ENCODE measurements around the gene ARL9.
"Not testable (repeated sequence)": the region's sequence is repeated elsewhere in the genome, so short reads cannot be mapped to it uniquely, and the experiment has no call there.

ARL9 gene, protein sequence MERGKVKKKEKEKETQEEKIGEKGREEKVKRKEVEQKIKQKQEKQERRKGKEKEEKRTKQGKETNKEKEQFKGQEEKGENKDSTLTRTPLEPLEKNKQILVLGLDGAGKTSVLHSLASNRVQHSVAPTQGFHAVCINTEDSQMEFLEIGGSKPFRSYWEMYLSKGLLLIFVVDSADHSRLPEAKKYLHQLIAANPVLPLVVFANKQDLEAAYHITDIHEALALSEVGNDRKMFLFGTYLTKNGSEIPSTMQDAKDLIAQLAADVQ

GRCh38 chr4:56505269-56506130 lies at the start of gene ARL9:
TSS of gene ARL9 (plus strand) at chr4:56505791. CDS start at chr4:56505863, 72 bp downstream.
- DNase-seq: no peak

DNA sequence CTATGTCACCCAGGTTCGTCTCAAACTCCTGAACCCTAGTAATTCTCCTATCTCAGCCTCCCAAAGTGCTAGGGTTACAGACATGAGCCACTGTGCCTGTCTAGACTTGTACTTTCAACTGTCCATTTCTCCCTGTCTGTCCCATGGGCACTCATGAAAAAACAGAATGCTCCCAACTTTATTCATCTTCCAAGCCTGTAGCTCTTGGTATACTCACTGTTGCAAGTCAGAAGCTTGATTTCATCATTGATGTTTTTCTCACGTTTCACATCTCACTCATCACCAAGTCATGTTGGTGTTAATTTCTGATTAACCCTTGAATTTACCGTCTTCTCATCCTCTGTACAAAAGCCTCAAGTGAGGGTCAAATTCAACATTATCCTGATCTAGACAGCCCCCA lies 45.5 kb upstream of the ARL9 start:
- no peak for DNase-seq

- DNase-seq: no peak
These were observed 43.4 kb upstream of the ARL9 start for GRCh38 chr4:56462157-56462556.

- no peak for DNase-seq
These were observed 41.9 kb upstream of the ARL9 start for GRCh38 chr4:56463711-56464110.

DNA sequence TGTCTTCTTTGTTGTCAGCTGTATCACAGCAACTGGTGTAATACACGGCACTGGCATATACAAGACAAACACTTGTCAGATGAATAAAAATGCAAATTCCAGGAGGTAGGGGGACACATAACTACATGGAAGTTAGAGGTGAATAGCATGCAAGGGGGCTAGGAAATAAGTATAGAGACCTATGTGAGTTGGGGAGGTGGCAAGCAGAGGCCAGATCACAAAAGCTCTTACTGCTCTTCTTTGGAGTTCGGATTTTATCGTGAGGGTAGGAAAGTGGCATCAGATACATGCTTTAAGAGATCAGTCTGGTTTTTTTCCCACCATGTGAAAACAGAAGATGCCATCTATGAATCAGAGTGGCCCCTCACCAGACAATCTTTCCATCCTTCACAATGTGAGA lies 41.0 kb upstream of the ARL9 start:
- no peak for DNase-seq

DNA sequence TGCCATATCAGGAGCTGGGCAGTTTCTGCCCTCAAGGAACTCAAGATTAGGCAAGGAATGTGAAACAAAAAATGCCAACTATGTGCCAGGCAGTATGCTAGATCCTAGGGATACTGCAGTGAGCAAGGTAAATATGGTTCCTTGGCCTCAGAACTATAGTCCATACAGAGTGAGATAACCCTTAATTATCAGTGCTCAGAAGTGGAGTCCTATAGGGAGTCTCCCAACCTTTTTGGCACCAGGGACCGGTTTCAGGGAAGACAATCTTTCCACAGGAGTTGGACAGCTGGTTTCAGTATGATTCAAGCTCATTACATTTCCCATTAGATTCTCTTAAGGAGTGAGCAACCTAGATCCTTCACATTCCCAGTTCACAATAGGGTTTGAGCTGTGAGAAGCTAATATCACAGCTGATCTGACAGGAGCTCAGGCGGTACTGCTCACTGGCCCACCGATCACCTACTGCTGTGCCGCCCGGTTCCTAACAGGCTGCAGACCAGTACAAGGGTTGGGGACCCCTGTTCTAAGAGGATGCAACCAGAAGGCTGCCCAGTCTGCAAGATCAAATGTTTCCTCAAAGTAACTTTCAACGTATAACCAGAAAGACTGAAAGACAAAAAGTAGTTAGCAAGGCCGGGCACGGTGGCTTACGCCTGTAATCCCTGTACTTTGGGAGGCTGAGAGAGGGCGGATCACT lies 39.8 kb upstream of the ARL9 start:
- DNase-seq: no peak

GRCh38 chr4:56466296-56466761 lies 39.3 kb upstream of the ARL9 start:
- DNase-seq: not testable (repeated sequence)

- DNase-seq: no peak
These were observed 38.7 kb upstream of the ARL9 start for GRCh38 chr4:56466910-56467283.

DNA sequence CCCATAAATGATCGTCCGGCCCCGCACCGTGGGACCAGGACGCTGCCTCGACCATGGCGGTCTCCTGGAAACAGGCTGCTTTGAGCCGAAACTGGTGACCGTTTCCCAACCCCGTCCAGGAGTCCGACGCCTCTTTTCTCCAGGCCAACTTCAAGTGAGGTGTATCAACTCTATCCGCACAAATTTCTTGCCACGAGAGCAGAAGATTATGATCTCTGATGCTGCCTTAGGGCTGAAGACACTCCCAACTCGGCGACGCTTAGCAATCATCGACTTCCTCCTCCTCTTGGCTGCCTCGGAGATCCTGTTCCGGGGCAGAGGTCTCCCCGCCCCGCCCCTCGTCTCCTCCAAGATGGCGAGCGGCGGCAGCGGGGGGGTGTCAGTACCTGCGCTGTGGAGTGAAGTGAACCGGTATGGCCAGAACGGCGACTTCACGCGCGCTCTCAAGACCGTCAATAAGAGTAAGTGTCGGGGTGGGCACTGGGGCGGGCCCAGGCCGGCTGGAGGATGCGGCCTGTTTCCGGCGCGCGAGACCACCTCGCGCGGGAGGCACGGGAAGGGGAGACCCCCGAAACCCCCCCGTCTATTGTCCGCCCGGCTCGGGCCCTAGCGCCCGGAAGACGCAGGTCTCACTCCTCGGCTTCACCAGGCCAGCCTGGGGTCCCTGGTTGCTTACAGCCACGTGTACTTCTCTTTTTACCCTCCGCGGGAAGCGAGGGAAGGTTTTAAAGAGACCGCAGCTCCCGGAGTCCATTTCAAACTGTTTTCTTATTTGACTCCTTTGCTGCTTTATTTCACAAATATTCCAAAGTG lies 38.1 kb upstream of the ARL9 start, which contains the start of gene SRP72:
Gene SRP72 (plus strand): TSS at position 334 of the 813 bp plus-strand sequence. CDS start 19 bp downstream, at position 353.
- no peak for DNase-seq

GRCh38 chr4:56468097-56468422 lies 37.5 kb upstream of the ARL9 start:
- DNase-seq: no peak

GRCh38 chr4:56469489-56470210 lies 35.9 kb upstream of the ARL9 start:
- DNase-seq: no peak

GRCh38 chr4:56475917-56476316 lies 29.7 kb upstream of the ARL9 start:
- no peak for DNase-seq

GRCh38 chr4:56477192-56477702 lies 28.3 kb upstream of the ARL9 start:
- no peak for DNase-seq

DNA sequence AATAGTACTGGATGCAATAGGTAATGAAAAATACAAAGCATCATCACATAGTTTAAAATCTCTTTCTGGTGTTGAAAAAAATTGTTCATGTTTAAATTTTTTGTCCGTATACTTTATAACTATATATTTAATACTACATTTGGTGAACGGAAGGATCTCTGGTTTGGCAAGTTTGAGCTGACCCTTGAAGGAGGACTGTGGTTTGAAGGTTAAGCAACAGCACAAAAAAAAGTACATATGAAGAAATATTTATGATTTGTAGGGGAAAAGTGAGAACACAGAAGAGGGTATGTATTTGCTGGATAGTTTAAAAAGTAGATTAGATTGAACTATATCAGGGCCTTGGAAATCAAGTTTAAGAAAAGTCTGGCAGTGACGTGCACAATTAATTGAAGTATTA lies 24.9 kb upstream of the ARL9 start:
- DNase-seq: no peak

DNA sequence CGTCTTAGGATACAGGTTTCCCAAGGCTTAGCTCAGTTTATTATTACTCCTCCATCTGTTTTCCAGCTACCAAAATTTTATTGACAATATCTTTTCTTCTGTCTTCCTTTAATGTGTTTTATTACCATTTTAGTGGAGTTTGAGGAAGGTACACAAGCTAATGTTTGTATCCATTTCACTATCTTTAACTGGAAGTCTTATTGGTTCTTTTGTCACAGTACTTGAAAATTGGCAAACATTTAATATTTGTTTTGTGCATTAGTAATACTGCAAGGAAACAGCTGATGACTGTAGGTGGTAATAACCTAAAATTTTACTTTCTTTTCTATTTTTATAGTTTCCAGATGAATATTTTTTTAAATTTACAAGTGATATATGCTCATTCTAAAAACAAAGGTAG lies 9.3 kb upstream of the ARL9 start:
- no peak for DNase-seq

DNA sequence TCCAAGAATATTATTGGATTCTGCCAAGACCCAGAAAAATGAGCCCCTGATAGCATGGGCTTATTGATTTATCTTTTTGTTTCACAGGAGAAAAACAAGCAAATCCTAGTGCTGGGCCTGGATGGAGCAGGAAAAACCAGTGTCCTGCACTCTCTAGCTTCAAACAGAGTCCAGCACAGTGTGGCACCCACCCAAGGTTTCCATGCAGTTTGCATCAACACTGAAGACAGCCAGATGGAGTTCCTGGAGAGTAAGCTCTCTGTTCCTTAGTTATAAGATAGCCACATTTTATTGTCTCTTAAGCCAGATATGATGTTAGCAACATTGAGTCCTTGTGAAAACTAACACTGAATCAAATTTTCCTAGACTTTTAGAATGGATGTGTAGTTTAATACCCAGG lies 5.5 kb downstream of the ARL9 start:
- no peak for DNase-seq

GRCh38 chr4:56512166-56512565 lies 6.6 kb downstream of the ARL9 start:
- DNase-seq: no peak

- no peak for DNase-seq
These were observed 7.9 kb downstream of the ARL9 start for GRCh38 chr4:56513517-56513916.

DNA sequence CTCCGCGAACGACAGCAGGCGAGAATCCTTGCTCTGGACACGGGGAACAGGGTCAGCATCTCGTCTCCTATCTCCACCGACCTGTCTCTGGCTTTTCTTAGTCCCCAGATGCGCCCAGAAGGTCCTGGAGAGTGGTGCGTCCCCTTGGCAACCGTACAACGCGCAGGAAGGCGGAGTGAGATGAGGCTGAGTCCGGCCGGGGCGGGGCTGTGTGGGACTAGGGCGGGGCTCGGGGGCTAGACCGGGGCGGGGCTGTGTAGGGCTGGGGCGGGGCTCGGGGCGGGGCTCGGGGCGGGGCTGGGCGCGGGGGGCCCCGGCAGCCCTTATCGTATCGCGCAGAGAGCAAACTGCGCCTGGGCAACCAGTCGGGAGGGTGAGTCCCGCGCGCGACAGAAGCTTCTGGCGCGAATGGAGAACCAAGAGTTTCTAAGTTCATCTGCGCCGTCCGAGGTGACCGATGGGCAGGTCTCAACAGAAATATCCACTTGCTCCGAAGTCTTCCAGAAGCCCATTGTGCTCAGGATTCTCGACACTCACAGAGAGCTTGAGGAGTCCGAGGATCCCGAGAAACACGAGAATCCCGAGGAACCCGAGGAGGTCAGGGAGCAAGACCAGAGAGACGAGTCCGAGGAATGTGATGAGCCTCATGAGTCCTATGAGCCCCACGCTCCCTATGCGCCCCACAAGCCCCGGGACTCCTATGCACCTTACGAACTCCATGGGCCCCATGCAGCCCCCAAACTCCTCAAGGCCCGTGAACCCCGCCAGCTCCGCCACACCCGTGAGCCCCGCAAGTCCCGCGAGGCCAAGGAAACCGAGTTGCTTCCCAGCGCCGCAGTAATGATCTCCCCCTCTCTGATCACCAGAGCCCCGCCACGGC lies 24.9 kb downstream of the ARL9 start:
- no peak for DNase-seq

DNA sequence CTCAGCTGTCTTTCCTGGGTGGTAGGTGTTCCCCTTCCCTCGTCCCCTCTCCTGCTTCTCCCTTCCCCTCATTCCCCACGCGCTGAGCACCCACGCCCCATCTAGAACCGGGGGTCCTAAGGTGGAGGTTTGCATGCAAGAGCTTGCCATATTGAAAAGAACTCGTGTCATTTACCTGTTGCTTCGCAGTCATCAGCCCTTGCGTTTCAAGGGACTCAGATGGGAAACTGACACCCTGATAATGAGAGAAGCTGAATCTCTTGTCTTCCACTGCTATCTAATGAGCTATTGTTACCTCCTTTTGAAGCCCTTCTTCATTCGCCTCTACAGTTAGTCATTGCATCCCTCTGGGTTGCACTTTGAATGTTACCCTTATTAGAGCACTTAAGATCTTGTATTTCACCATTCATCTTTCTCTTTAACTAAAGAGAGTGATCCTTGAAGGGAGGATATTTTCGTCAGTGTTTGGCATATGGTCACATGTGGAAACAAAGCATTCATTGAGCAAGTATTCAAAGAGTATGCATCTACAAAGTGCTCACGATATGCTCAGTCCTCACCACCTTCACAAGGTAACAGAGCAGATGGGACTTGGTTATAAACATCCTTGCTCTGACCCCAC lies 25.7 kb downstream of the ARL9 start:
- DNase-seq: no peak
